ENCODE results near the gene PCDHB9.

DNA sequence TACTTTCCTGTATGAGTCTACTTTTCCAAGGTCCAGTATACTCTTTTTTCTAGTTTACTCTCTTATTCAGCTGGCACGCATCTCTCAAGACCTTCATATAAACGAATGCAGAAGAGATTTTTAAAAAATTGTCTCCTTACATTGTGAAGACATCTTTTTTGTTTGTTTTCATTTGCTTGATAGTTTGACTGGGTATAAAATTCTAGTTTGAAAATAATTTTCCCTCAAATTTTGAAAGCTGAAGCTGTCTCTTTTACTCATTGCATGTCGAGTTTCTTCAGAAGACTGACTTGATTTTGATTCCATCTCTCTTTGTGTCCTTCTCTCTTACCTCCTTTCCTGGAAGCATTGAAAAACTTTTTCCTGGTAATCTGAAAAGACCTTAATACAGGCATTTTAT lies 9.4 kb downstream of the PCDHB9 start:
- TF ChIP-seq, protein P1, sequence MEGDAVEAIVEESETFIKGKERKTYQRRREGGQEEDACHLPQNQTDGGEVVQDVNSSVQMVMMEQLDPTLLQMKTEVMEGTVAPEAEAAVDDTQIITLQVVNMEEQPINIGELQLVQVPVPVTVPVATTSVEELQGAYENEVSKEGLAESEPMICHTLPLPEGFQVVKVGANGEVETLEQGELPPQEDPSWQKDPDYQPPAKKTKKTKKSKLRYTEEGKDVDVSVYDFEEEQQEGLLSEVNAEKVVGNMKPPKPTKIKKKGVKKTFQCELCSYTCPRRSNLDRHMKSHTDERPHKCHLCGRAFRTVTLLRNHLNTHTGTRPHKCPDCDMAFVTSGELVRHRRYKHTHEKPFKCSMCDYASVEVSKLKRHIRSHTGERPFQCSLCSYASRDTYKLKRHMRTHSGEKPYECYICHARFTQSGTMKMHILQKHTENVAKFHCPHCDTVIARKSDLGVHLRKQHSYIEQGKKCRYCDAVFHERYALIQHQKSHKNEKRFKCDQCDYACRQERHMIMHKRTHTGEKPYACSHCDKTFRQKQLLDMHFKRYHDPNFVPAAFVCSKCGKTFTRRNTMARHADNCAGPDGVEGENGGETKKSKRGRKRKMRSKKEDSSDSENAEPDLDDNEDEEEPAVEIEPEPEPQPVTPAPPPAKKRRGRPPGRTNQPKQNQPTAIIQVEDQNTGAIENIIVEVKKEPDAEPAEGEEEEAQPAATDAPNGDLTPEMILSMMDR (IDR thresholded peaks at IDR 0.05; ENCODE audit: borderline replicate concordance, extremely low read depth, low read length, poor library complexity, severe bottlenecking), result no peak
- TF ChIP-seq EZH2 (IDR thresholded peaks at IDR 0.05; ENCODE audit: borderline replicate concordance, low read depth, low read length, severe bottlenecking), result no peak

All from DND-41 (cell line).